Activated naive CD4-positive, alpha-beta T cell treated with anti-CD3 and anti-CD28 coated beads, Interleukin-2, amount 10 ng/mL, durations not matched to agents 7 days and 5 days (primary cell): ENCODE measurements around the gene THAP9.
"Not testable (repeated sequence)": the region's sequence is repeated elsewhere in the genome, so short reads cannot be mapped to it uniquely, and the experiment has no call there.

ENCODE experiments used
- CTCF ChIA-PET: fragments of 350-600 bp; sonication (Branson Sonifier 250); formaldehyde crosslinking; loops from one replicate; lab custom pipeline; 2021; ENCODE audit warnings: antibody characterized with exemption; lab: Charles Lee
- DNase-seq: peaks from one replicate; pipeline ENCODE4 v3.0.0-alpha.2; 2020
- H3K27ac Mint-ChIP-seq: one replicate; pipeline ENCODE4 v1.8.0; 2021; ENCODE audit warnings: mild to moderate bottlenecking, moderate library complexity, mixed read lengths
- H3K27me3 Mint-ChIP-seq: one replicate; pipeline ENCODE4 v1.8.0; 2021; ENCODE audit warnings: mild to moderate bottlenecking, mixed read lengths
- H3K36me3 Mint-ChIP-seq: one replicate; pipeline ENCODE4 v1.8.0; 2021; ENCODE audit warnings: mixed read lengths
- H3K4me1 Mint-ChIP-seq: one replicate; pipeline ENCODE4 v1.8.0; 2021; ENCODE audit warnings: mixed read lengths
- H3K4me3 Mint-ChIP-seq: one replicate; pipeline ENCODE4 v1.8.0; 2021; ENCODE audit warnings: mild to moderate bottlenecking, moderate library complexity, mixed read lengths
- H3K9me3 Mint-ChIP-seq: one replicate; pipeline ENCODE4 v1.8.0; 2021; ENCODE audit warnings: mixed read lengths

Gene THAP9

DNA sequence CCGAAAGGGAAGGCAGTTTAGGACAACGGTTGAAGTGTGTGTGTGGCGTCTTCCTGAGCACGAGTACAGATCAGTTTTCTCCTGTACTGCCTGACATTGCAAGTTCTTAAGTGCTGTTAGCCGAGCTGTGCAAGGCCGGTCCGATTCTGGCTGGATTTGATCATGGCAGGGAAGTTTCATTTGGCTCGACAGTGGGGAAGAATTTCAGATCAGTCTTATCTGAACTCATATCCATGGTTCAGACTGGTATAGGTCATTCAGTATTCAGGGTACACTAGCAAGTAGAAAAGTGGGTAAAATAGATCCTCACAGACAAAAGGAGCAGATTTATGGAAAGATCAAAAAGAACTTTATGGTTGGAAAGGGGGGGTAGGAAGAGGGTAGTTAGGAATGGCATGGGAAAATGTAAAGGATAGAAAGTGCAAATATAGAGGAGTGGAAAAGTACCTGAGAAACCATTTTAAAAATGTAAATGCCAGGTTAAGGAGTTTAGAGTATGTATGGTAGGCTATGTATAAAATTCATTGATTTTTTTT, 716 bp downstream of the THAP9 start:
- no peak overlapping the region for H3K27ac Mint-ChIP-seq
- H3K4me3 Mint-ChIP-seq, result no peak overlapping the region
- CTCF ChIA-PET, result no interaction called here
- peaks cover 15% of the 10 kb centered on the region for H3K36me3 Mint-ChIP-seq
- no peak for DNase-seq
- H3K27me3 Mint-ChIP-seq, result no peaks in the 10 kb centered on the region
- H3K9me3 Mint-ChIP-seq, result no peaks in the 10 kb centered on the region
- peaks cover 36% of the 10 kb centered on the region for H3K4me1 Mint-ChIP-seq

DNA sequence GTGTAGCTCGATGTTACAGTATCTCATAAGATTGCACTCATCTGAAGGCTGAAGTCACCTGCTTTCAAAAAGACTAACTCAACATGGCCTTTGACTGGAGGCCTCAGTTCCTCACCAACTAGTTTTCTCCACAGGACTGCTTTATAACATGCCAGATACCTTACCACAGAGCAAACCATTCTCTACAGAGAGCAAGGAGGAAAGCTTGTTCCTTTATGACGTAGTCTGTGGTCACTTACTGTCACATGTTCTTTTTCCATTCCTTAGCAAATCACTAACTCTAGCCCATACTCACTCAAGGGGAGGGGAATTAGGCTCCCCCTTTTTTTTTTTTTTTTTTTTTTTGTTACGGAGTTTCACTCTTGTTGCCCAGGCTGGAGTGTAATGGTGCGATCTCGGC, 3.2 kb downstream of the THAP9 start:
- Mint-ChIP-seq H3K4me1 (peaks cover 30% of the 10 kb centered on the region), H3K27me3 (no peaks in the 10 kb centered on the region), H3K4me3 (no peak overlapping the region), H3K9me3 (no peaks in the 10 kb centered on the region), H3K27ac (no peak overlapping the region), H3K36me3 (peaks cover 5% of the 10 kb centered on the region)
- CTCF ChIA-PET, result interaction anchor here (0.7 kb wide), 1 partner anchor 25 kb away, joined by 3 read pairs; no protein-coding TSS in a partner anchor
- no peak for DNase-seq

DNA sequence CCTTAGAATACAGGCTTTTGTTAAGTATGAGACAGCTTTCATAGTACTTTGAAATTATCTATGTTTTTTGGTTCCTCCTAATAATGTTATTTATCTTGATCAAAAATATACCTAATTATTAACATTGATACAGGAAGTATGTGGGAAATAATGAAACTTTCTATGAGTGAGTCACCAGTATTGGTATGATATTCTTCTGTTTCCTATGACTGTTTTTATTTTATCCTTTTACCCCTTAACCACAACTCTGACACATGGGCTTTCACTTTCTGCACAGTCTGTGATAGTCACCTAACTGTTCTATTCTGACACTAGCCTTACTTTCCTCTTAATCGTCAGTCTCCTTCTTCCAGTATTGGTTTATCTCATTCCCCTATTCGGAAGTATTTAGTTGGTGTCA, 4.7 kb downstream of the THAP9 start:
- no peaks in the 10 kb centered on the region for H3K27me3 Mint-ChIP-seq
- peak overlapping the region; percentile 21 for H3K27ac Mint-ChIP-seq
- peaks cover 5% of the 10 kb centered on the region for H3K36me3 Mint-ChIP-seq
- no peak overlapping the region for H3K4me3 Mint-ChIP-seq
- CTCF ChIA-PET, result interaction anchor here (1.0 kb wide), 1 partner anchor 206 kb away, joined by 3 read pairs; no protein-coding TSS in a partner anchor
- no peaks in the 10 kb centered on the region for H3K9me3 Mint-ChIP-seq
- peak; percentile 58 for DNase-seq
- H3K4me1 Mint-ChIP-seq, result peaks cover 30% of the 10 kb centered on the region

DNA sequence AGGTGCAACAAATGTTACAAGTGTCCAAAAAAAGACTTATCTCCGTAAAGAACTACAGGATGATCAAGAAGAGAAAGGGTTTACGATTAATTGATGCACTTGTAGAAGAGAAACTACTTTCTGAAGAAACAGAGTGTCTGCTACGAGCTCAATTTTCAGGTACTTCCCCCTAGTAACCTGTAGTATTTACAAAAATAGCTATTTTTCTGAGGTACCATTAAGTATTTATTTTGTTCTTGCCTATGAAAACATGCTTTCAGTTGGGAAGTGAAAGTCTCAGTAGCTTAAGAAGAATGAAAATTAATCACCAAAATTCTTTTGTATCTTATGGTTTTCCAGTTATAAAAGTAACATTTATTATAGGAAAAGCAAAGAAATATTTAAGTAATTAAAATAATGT, 5.9 kb downstream of the THAP9 start:
- Mint-ChIP-seq H3K4me3 (no peak overlapping the region), H3K36me3 (peaks cover 10% of the 10 kb centered on the region), H3K27ac (no peak overlapping the region), H3K9me3 (no peaks in the 10 kb centered on the region), H3K4me1 (peaks cover 30% of the 10 kb centered on the region), H3K27me3 (no peaks in the 10 kb centered on the region)
- CTCF ChIA-PET, result no interaction called here
- DNase-seq, result no peak

DNA sequence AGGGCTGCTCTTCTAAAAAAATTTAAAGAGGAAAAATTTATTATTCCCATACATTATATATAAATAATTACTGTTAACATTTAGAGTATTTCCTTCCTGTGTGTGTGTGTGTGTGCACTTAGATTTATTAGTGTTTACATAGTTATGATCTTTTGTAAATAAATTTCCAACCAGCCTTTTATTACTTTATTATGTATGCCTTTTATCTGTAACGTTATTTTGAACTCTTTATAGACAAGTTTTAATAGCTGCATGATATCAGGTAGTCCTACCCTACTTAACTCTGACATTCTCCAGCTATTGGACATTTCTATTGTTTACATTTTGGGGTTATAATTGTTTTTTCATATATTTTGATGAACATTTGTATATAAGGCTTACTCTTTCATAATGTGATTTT, 8.8 kb downstream of the THAP9 start:
- H3K4me1 Mint-ChIP-seq, result peaks cover 17% of the 10 kb centered on the region
- peaks cover 9% of the 10 kb centered on the region for H3K36me3 Mint-ChIP-seq
- no peak for DNase-seq
- H3K9me3 Mint-ChIP-seq, result no peaks in the 10 kb centered on the region
- H3K4me3 Mint-ChIP-seq, result no peak overlapping the region
- CTCF ChIA-PET, result no interaction called here
- H3K27me3 Mint-ChIP-seq, result no peaks in the 10 kb centered on the region
- H3K27ac Mint-ChIP-seq, result no peak overlapping the region

DNA sequence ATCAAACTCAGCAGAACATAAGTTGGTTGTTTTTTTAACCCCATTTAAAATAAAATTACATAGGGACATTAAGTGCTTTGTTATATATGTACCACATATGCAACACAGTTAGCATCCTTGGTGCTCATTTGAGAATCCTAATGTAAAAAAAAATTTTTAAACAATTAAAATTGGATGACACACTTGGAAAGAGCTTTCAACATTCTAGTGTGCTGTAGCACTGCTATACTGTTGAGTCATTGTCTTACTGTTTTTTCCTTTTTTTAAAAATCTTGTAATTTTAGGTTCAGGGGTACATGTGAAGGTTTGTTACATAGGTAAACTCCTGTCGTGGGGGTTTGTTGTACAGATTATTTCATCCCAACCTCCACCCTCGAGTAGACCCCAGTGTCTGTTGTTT, 12.8 kb downstream of the THAP9 start:
- no peaks in the 10 kb centered on the region for H3K4me1 Mint-ChIP-seq
- DNase-seq, result no peak
- peaks cover 23% of the 10 kb centered on the region for H3K36me3 Mint-ChIP-seq
- no peak overlapping the region for H3K27ac Mint-ChIP-seq
- H3K9me3 Mint-ChIP-seq, result no peaks in the 10 kb centered on the region
- H3K27me3 Mint-ChIP-seq, result no peaks in the 10 kb centered on the region
- CTCF ChIA-PET, result no interaction called here
- no peak overlapping the region for H3K4me3 Mint-ChIP-seq

DNA sequence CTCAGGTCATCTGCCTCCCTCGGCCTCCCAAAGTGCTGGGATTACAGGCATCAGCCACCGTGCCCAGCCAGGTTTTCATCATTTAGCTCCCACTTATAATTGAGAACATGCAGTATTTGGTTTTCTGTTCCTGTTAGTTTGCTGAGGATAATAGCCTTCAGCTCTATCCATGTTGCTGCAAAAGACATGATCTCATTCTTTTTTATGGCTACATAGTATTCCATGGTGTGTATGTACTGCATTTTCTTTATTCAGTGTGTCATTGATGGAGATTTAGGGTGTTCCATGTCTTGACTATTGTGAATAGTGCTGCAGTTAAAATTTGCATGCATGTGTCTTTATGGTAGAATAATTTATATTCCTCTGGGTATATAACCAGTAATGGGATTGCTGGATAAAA, 13.4 kb downstream of the THAP9 start:
- H3K9me3 Mint-ChIP-seq, H3K4me1 Mint-ChIP-seq, DNase-seq, H3K27ac Mint-ChIP-seq, H3K27me3 Mint-ChIP-seq, H3K4me3 Mint-ChIP-seq, CTCF ChIA-PET: not testable (repeated sequence)
- H3K36me3 Mint-ChIP-seq, result peaks cover 24% of the 10 kb centered on the region

DNA sequence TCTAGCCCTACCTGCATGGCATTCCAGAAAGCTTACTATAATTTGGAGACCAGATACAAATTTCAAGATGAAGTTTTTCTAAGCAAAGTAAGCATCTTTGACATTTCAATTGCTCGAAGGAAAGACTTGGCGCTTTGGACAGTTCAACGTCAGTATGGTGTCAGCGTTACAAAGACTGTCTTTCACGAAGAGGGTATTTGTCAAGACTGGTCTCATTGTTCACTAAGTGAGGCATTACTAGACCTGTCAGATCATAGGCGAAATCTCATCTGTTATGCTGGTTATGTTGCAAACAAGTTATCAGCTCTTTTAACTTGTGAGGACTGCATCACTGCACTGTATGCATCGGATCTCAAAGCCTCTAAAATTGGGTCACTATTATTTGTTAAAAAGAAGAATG, 17.6 kb downstream of the THAP9 start:
- DNase-seq, result no peak
- Mint-ChIP-seq H3K27me3 (no peaks in the 10 kb centered on the region), H3K36me3 (peaks cover 22% of the 10 kb centered on the region), H3K27ac (no peak overlapping the region), H3K9me3 (no peaks in the 10 kb centered on the region), H3K4me1 (no peaks in the 10 kb centered on the region), H3K4me3 (no peak overlapping the region)
- CTCF ChIA-PET, result no interaction called here

DNA sequence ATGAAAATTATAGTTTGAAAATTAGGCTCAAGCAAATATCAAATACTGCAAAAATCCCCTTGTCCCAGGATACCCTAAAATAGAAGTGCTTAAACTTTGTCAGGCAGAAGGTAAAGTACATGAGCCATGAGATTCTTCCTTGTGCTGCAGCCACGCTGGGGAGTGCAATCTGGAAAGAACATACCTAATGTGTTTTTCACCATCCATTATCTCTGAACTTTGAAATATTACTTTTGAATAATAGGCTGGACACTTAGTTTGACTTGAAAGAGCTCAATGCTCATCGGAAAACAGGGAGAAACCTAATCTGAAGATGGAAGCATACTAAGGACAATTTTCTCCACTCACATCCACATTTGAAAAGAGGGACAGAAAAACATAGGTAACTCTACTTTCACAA, 18.9 kb downstream of the THAP9 start:
- DNase-seq, result no peak
- Mint-ChIP-seq H3K4me3 (no peak overlapping the region), H3K36me3 (peaks cover 25% of the 10 kb centered on the region), H3K9me3 (no peaks in the 10 kb centered on the region), H3K27me3 (no peaks in the 10 kb centered on the region), H3K4me1 (no peaks in the 10 kb centered on the region), H3K27ac (no peak overlapping the region)
- CTCF ChIA-PET, result no interaction called here

DNA sequence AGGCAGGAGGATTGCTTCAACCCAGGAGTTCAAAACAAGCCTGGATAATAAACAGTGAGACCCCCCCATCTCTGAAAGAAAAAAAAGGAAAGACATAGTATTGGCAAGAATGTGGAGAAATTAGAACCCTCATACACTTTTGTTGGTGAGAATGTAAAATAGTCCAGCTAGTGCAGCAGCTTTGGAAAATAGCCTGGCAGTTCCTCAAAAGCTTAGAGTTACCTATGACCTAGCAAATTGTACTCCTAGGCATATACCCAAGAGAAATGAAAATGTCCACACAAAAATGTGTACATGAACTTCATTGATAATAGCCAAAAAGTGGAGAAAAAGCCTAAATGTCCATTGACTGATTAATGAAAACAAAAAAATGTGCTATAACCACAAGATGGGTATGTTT, 21.3 kb downstream of the THAP9 start:
- no peak overlapping the region for H3K4me3 Mint-ChIP-seq
- no peak overlapping the region for H3K27ac Mint-ChIP-seq
- DNase-seq, result no peak
- H3K36me3 Mint-ChIP-seq, result peaks cover 19% of the 10 kb centered on the region
- no peaks in the 10 kb centered on the region for H3K4me1 Mint-ChIP-seq
- H3K27me3 Mint-ChIP-seq, result no peaks in the 10 kb centered on the region
- CTCF ChIA-PET, result interaction anchor here (1.1 kb wide), 1 partner anchor 32 kb away, joined by 3 read pairs; no protein-coding TSS in a partner anchor
- H3K9me3 Mint-ChIP-seq, result no peaks in the 10 kb centered on the region

DNA sequence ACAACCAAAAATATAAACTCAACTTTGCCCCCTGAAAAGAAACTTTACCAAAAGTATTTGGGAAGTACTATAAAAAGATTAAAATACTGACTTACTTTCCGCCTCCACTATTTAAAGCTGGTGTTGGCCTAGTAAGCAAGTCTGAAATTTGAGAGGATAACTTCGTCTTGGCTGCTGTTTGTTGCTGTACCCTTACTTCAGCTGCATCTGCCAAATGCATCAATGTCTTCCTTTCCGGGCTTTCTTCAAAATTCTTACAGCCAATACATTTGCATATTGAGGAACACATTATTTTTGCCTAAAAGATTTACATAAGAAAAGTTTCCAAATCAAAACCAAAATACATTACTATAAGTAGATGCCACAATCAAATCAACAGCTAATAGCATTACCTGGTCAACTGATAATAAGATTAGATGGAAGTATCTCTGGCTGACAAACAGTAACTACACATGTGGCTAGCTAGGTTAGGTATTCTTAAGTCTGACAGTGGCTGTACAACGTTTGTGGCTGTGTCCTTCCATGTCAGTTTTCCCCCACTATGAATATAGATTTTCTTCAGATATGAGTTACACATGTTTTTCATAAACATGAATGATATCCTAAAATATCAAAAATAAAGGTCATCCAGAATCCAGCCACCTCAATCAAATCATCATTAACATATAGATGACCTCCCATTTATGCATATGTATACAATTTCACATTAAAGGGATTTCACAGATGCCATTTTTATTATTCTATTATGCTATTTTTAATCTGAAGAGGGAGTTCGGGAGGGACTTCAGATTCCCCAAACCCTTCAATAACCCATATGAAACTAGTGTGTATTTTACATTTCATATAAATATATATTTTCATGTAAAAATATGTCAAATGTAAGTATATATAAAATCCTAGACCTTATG, 30.6 kb downstream of the THAP9 start:
- no peaks in the 10 kb centered on the region for H3K4me1 Mint-ChIP-seq
- H3K27ac Mint-ChIP-seq, result no peak overlapping the region
- CTCF ChIA-PET, result no interaction called here
- no peaks in the 10 kb centered on the region for H3K27me3 Mint-ChIP-seq
- H3K36me3 Mint-ChIP-seq, result peaks cover 46% of the 10 kb centered on the region
- DNase-seq, result no peak
- no peaks in the 10 kb centered on the region for H3K9me3 Mint-ChIP-seq
- no peak overlapping the region for H3K4me3 Mint-ChIP-seq

DNA sequence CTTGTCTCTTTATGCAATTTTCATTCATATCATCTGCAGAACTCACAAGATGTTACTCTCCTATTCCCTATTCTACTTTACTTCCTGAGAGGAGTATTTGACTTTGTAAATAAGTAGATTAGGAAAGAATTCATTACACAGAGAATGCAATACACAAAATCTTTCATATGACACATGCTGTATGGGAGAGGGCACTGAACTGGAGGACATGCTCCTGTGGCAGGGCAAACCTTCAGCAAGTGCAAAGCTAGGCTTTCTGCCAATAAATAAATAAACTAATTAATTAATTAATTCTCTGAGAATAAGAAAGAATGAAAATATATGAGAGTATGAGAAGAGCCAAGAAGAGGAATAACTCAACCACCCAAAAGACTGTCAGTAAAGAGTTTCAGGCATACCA, 33.9 kb downstream of the THAP9 start:
- Mint-ChIP-seq H3K9me3 (no peaks in the 10 kb centered on the region), H3K4me1 (no peaks in the 10 kb centered on the region), H3K36me3 (peaks cover 57% of the 10 kb centered on the region), H3K27me3 (no peaks in the 10 kb centered on the region), H3K27ac (no peak overlapping the region), H3K4me3 (no peak overlapping the region)
- no peak for DNase-seq
- CTCF ChIA-PET, result no interaction called here

DNA sequence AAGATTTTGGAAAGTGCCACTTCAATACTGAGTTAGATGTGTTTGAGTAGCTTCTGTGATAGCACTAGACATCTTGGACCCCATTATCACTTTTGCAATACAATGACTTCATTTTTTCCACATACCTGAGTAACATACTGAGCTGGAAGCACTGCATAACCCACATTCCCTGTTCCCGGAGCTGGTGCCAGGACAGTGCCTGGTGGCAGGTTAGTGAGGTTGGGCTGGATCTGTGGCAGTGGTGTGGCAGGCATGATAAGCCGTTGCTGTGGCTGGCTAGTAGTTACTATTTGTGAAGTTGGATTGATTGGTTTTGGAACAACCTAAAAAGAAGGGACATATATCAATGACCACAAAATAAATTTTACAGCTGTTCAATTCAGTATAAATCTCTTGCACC, 38.9 kb downstream of the THAP9 start:
- H3K4me3 Mint-ChIP-seq, result no peak overlapping the region
- H3K27me3 Mint-ChIP-seq, result no peaks in the 10 kb centered on the region
- no peak for DNase-seq
- CTCF ChIA-PET, result interaction anchor here (1.0 kb wide), 1 partner anchor 87 kb away, joined by 3 read pairs; no protein-coding TSS in a partner anchor
- H3K9me3 Mint-ChIP-seq, result no peaks in the 10 kb centered on the region
- peaks cover 58% of the 10 kb centered on the region for H3K36me3 Mint-ChIP-seq
- no peak overlapping the region for H3K27ac Mint-ChIP-seq
- H3K4me1 Mint-ChIP-seq, result no peaks in the 10 kb centered on the region

DNA sequence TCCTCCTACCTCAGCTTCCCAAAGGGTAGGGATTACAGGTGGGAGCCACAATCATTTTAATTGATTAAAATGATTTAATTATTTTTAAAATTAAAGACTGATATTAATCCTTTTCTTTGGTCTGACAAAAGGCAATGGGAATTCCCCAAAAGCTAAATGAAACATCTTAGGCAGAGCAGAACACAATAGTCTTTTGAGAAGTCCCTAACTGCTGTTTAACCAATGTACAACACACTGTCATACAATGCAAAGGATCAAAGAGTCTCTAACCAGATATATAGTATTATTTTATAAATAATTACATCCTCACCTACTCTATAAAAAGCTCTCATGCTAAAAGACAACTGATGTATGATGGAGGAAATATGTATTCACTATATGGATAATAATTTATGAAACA, 47.0 kb downstream of the THAP9 start:
- Mint-ChIP-seq H3K9me3 (no peaks in the 10 kb centered on the region), H3K4me3 (no peak overlapping the region)
- CTCF ChIA-PET, result no interaction called here

DNA sequence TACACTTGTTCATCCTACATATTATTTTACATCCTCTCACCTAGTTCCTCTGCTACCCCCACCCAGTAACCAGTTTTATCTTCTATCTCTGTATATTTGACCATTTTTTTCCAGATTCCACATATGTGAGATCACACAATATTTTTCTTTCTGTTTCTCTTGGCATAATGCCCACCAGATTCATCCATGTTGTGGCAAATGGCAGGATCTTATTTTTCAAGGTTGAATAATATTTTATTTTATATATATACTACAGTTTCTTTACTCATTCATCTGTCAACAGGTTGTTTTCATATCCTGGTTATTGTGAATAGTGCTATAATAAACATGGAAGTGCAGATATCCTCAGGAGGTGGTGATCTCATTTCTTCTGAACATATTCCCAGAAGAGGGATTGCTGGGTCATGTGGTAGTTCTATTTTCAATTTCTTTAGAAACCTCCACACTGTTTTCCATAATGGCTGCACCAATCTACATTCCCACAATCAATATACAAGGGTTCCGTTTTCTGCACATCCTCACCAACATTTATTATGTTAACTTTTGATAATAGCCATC, 48.2 kb downstream of the THAP9 start:
- Mint-ChIP-seq H3K36me3 (peaks cover 20% of the 10 kb centered on the region), H3K4me3 (no peak overlapping the region), H3K27me3 (no peaks in the 10 kb centered on the region), H3K27ac (no peak overlapping the region), H3K4me1 (no peaks in the 10 kb centered on the region), H3K9me3 (no peaks in the 10 kb centered on the region)
- CTCF ChIA-PET, result no interaction called here
- DNase-seq, result no peak

More for the DNA sequence above, 47.0 kb downstream of the THAP9 start:
- H3K27me3 Mint-ChIP-seq, result no peaks in the 10 kb centered on the region
- DNase-seq, result no peak
- peaks cover 22% of the 10 kb centered on the region for H3K36me3 Mint-ChIP-seq
- H3K27ac Mint-ChIP-seq, result no peak overlapping the region
- H3K4me1 Mint-ChIP-seq, result no peaks in the 10 kb centered on the region
